H1 (cell line): Measurements from ENCODE around the gene C19orf73. TPM values are rescaled to one million over a fixed set of nuclear protein-coding genes. Genes with fewer than 3 reads are reported as not detected.

Experiments used
- CTCF ChIA-PET: fragments of 300-600 bp; sonication (Branson Sonifier 250); formaldehyde crosslinking; loops from one replicate; lab custom pipeline; 2021; ENCODE audit not compliant: partially characterized antibody; lab: Charles Lee
- POLR2A ChIA-PET: fragments of 300-600 bp; sonication (Branson Sonifier 250); formaldehyde crosslinking; loops from one replicate; lab custom pipeline; 2021; ENCODE audit warnings: inconsistent platforms; ENCODE audit not compliant: partially characterized antibody; lab: Charles Lee
- DNase-seq, 2 experiments: peaks; one replicate each; pipeline versions ENCODE4 v3.0.0 to v3.0.0-alpha.2; 2010 to 2022; ENCODE audit warnings: low spot score in 2 of 2, low read depth in 1 of 2, mixed read lengths in 1 of 2
- FAIRE-seq: peaks from 2 replicates; lab custom pipeline; 2011; peaks lifted over from hg19 to GRCh38; lab: Jason Lieb, UNC
- H2AFZ ChIP-seq: 2 replicates; pipeline ENCODE4 v1.8.1; 2012; ENCODE audit warnings: low read length, inconsistent platforms
- H2AK5ac ChIP-seq: 2 replicates; pipeline ENCODE4 v1.6.1; 2013; ENCODE audit warnings: low read depth, low read length
- H2BK120ac ChIP-seq: replicated peaks from 2 replicates; pipeline ENCODE3; 2013; ENCODE audit warnings: low read depth, low read length, inconsistent platforms
- H2BK12ac ChIP-seq: 2 replicates; pipeline ENCODE4 v1.6.1; 2013; ENCODE audit warnings: low read depth, low read length
- H2BK15ac ChIP-seq: 2 replicates; pipeline ENCODE4 v1.6.1; 2013; ENCODE audit warnings: low read length
- H2BK20ac ChIP-seq: 2 replicates; pipeline ENCODE4 v1.6.1; 2013; ENCODE audit warnings: low read length
- H2BK5ac ChIP-seq: 2 replicates; pipeline ENCODE4 v1.6.1; 2013; ENCODE audit warnings: low read depth, low read length
- H3K14ac ChIP-seq: 2 replicates; pipeline ENCODE4 v1.6.1; 2013; ENCODE audit warnings: inconsistent platforms; ENCODE audit not compliant: insufficient read length
- H3K18ac ChIP-seq: 2 replicates; pipeline ENCODE4 v1.6.1; 2013; ENCODE audit warnings: low read length; ENCODE audit errors: extremely low read depth
- H3K23ac ChIP-seq: 2 replicates; pipeline ENCODE4 v1.6.1; 2013; ENCODE audit warnings: inconsistent platforms; ENCODE audit not compliant: insufficient read length
- H3K23me2 ChIP-seq: 2 replicates; pipeline ENCODE4 v1.6.1; 2013; ENCODE audit warnings: low read depth, low read length
- H3K27ac ChIP-seq: 2 replicates; pipeline ENCODE4 v1.6.1; 2011; ENCODE audit warnings: low read depth, low read length, inconsistent platforms
- H3K27me3 ChIP-seq, 4 experiments: replicated peaks in 1 of 4; 1 replicate in 1 of 4; 2 replicates in 3 of 4; pipeline versions ENCODE4 v1.6.1 to v1.8.1; 2011 to 2013; ENCODE audit warnings: low read length in 3 of 4, mild to moderate bottlenecking in 3 of 4, inconsistent platforms in 2 of 4, mixed read lengths in 2 of 4, moderate library complexity in 1 of 4; ENCODE audit not compliant: control insufficient read depth in 3 of 4, insufficient read depth in 3 of 4; ENCODE audit errors: extremely low read depth in 1 of 4
- H3K36me3 ChIP-seq, 4 experiments: 2 replicates each; pipeline versions ENCODE4 v1.6.1 to v1.8.1; 2011 to 2013; ENCODE audit warnings: mild to moderate bottlenecking in 4 of 4, low read length in 3 of 4, moderate library complexity in 2 of 4, control low read depth in 1 of 4, inconsistent platforms in 1 of 4; ENCODE audit not compliant: insufficient read depth in 4 of 4, control insufficient read depth in 2 of 4
- H3K4ac ChIP-seq: replicated peaks from 2 replicates; pipeline ENCODE3; 2013; ENCODE audit warnings: low read length, low read depth, mixed read lengths, inconsistent platforms; ENCODE audit not compliant: insufficient read length
- H3K4me1 ChIP-seq, 4 experiments: replicated peaks in 1 of 4; 1 replicate in 1 of 4; 2 replicates in 3 of 4; pipeline versions ENCODE4 v1.6.1 to v1.8.1; 2011 to 2013; ENCODE audit warnings: low read length in 3 of 4, inconsistent platforms in 2 of 4, mixed read lengths in 1 of 4; ENCODE audit not compliant: insufficient read depth in 4 of 4, control insufficient read depth in 3 of 4
- H3K4me2 ChIP-seq, 2 experiments: 2 replicates each; pipeline versions ENCODE4 v1.6.1 to v1.8.1; 2011 to 2013; ENCODE audit warnings: low read depth in 2 of 2, low read length in 2 of 2, control low read depth in 1 of 2, inconsistent platforms in 1 of 2, mild to moderate bottlenecking in 1 of 2; ENCODE audit not compliant: insufficient read depth in 1 of 2
- H3K4me3 ChIP-seq, 4 experiments: fragments of 200-600, 300-600 bp in 1 of 4; sonication (generic), shearing (Covaris generic), sonication (Bioruptor Twin) in 1 of 4; 2 replicates each; pipeline versions ENCODE4 v1.5.1 to v1.8.1; 2011 to 2016; ENCODE audit warnings: low read length in 4 of 4, low read depth in 3 of 4, control low read depth in 2 of 4, inconsistent platforms in 2 of 4, mild to moderate bottlenecking in 2 of 4, mixed read lengths in 1 of 4, moderate library complexity in 1 of 4; ENCODE audit not compliant: insufficient read depth in 2 of 4; ENCODE audit errors: extremely low read depth in 1 of 4
- H3K56ac ChIP-seq: replicated peaks from 2 replicates; pipeline ENCODE3; 2013; ENCODE audit warnings: low read depth, mild to moderate bottlenecking, mixed read lengths, low read length, inconsistent platforms; ENCODE audit not compliant: insufficient read length
- H3K79me1 ChIP-seq: 2 replicates; pipeline ENCODE4 v1.6.1; 2013; ENCODE audit warnings: low read depth, low read length, control low read depth
- H3K79me2 ChIP-seq, 2 experiments: 2 replicates each; pipeline versions ENCODE4 v1.6.1 to v1.8.1; 2012 to 2013; ENCODE audit warnings: low read length in 2 of 2, mild to moderate bottlenecking in 2 of 2, inconsistent platforms in 1 of 2; ENCODE audit not compliant: insufficient read depth in 2 of 2, control insufficient read depth in 1 of 2
- H3K9ac ChIP-seq, 4 experiments: replicated peaks in 1 of 4; 1 replicate in 1 of 4; 2 replicates in 3 of 4; pipeline versions ENCODE4 v1.6.1 to v1.8.1; 2011 to 2013; ENCODE audit warnings: low read depth in 3 of 4, low read length in 3 of 4, control low read depth in 2 of 4, mild to moderate bottlenecking in 2 of 4, moderate library complexity in 2 of 4, inconsistent platforms in 1 of 4; ENCODE audit errors: extremely low read depth in 1 of 4
- H3K9me3 ChIP-seq, 2 experiments: 2 replicates each; pipeline versions ENCODE4 v1.6.1 to v1.8.1; 2012 to 2013; ENCODE audit warnings: mild to moderate bottlenecking in 2 of 2, moderate library complexity in 2 of 2, control low read depth in 1 of 2, inconsistent platforms in 1 of 2, low read depth in 1 of 2, low read length in 1 of 2, mixed read lengths in 1 of 2; ENCODE audit not compliant: insufficient read depth in 2 of 2
- H4K20me1 ChIP-seq, 2 experiments: replicated peaks in 1 of 2; 2 replicates each; pipeline versions ENCODE3 to v1.8.1; 2011 to 2013; ENCODE audit warnings: inconsistent platforms in 2 of 2, low read length in 2 of 2, mild to moderate bottlenecking in 1 of 2; ENCODE audit not compliant: insufficient read depth in 2 of 2, control insufficient read depth in 1 of 2
- H4K5ac ChIP-seq: 2 replicates; pipeline ENCODE4 v1.6.1; 2013; ENCODE audit warnings: low read length, low read depth, mixed read lengths, inconsistent platforms; ENCODE audit not compliant: insufficient read length
- H4K8ac ChIP-seq: 2 replicates; pipeline ENCODE4 v1.8.0; 2013; ENCODE audit warnings: mild to moderate bottlenecking, moderate library complexity, low read length, inconsistent platforms; ENCODE audit not compliant: insufficient read depth; ENCODE audit errors: extremely low read depth
- H4K91ac ChIP-seq: replicated peaks from 2 replicates; pipeline ENCODE3; 2013; ENCODE audit warnings: low read length, mixed read lengths, inconsistent platforms; ENCODE audit not compliant: insufficient read length
- ASH2L ChIP-seq: fragments of 200-600, 300-600 bp; sonication (generic); IDR thresholded peaks from one replicate; pipeline ENCODE4 v1.7.1; 2017; ENCODE audit warnings: low read length
- CHD1 ChIP-seq: IDR thresholded peaks from 2 replicates; pipeline ENCODE4 v1.6.1; 2012; ENCODE audit warnings: low read depth, low read length, improper control_type of control experiment
- CREB1 ChIP-seq: IDR thresholded peaks from 2 replicates; pipeline ENCODE4 v1.6.1; 2012; ENCODE audit warnings: inconsistent platforms
- KDM4A ChIP-seq: IDR thresholded peaks from one replicate; pipeline ENCODE4 v1.7.1; 2012; ENCODE audit warnings: low read depth, mild to moderate bottlenecking, moderate library complexity, low read length, inconsistent platforms; ENCODE audit not compliant: severe bottlenecking
- PHF8 ChIP-seq: fragments of 200-600 bp; sonication (generic); conservative IDR thresholded peaks from 2 replicates; pipeline ENCODE4 v1.7.1; 2012; ENCODE audit warnings: low read depth, mild to moderate bottlenecking, inconsistent platforms, low read length, moderate library complexity
- POLR2A ChIP-seq, 2 experiments: IDR thresholded peaks; 1 replicate in 1 of 2; 2 replicates in 1 of 2; pipeline ENCODE4 v1.6.1; 2011; ENCODE audit warnings: low read depth in 2 of 2, low read length in 2 of 2, mild to moderate bottlenecking in 2 of 2; ENCODE audit errors: control extremely low read depth in 1 of 2
- POLR2AphosphoS5 ChIP-seq: IDR thresholded peaks from 2 replicates; pipeline ENCODE4 v1.6.1; 2011; ENCODE audit warnings: low read depth, low read length
- RNF2 ChIP-seq: fragments of 200-900, 300-1000 bp; sonication (generic); IDR thresholded peaks from 2 replicates; pipeline ENCODE4 v1.7.1; 2016; ENCODE audit warnings: borderline replicate concordance, low read depth, mild to moderate bottlenecking, antibody characterized with exemption, low read length; ENCODE audit not compliant: poor library complexity, severe bottlenecking; ENCODE audit errors: missing control alignments
- SP4 ChIP-seq: IDR thresholded peaks from 2 replicates; pipeline ENCODE4 v1.6.1; 2012; ENCODE audit warnings: low read length, inconsistent platforms
- TAF7 ChIP-seq: optimal IDR thresholded peaks from 2 replicates; pipeline ENCODE3; 2011; ENCODE audit warnings: low read depth, mild to moderate bottlenecking, inconsistent platforms, low read length, moderate library complexity, borderline replicate concordance
- TBP ChIP-seq: IDR thresholded peaks from 2 replicates; pipeline ENCODE4 v1.6.1; 2011; ENCODE audit warnings: low read depth, low read length, improper control_type of control experiment
- WGBS, 2 experiments: shearing (Covaris generic) in 1 of 2; methylation state at CpG; one replicate each; pipeline versions ENCODE4 v1.1.6 to v1.1.7; 2013 to 2015; ENCODE audit warnings: low lambda C conversion rate in 2 of 2, mixed read lengths in 2 of 2, inconsistent platforms in 1 of 2, low coverage in 1 of 2, missing lambda C conversion rate in 1 of 2; ENCODE audit not compliant: insufficient replicate concordance in 2 of 2, insufficient coverage in 1 of 2, insufficient read length in 1 of 2; ENCODE audit errors: extremely low coverage in 1 of 2, missing lambda C conversion rate in 1 of 2; 5-methylcytosine and 5-hydroxymethylcytosine counted together
- polyA plus RNA-seq, 7 experiments: library from polyadenylated mRNA; depleted of rRNA in 3 of 7; stranded (reverse) in 5 of 7; unstranded in 2 of 7; fragments of >200 nt in 5 of 7; fragments of 200-250 nt in 2 of 7; gene quantifications; 1 replicate in 5 of 7; 2 replicates in 1 of 7; 4 replicates in 1 of 7; pipeline versions ENCODE4 v1.2.1 to v1.2.3, GENCODE V29; 2011 to 2013; ENCODE audit warnings: missing spikeins in 2 of 7, mixed read lengths in 2 of 7
- total RNA-seq: library from RNA; stranded (reverse); fragmentation: NEBNext Ultra II Directional; extraction: Animal tissue kit (Norgen Biotek cat#: 25700); gene quantifications from 2 replicates; pipeline ENCODE4 v1.2.1, GENCODE V29; 2021

The C19orf73 gene
- total and polyA plus RNA-seq, 2 of the 8 experiments (the other 6 are each of a cell fraction or from before 2014, with no cell fraction given) = 2.5 to 4.6 TPM

DNA sequence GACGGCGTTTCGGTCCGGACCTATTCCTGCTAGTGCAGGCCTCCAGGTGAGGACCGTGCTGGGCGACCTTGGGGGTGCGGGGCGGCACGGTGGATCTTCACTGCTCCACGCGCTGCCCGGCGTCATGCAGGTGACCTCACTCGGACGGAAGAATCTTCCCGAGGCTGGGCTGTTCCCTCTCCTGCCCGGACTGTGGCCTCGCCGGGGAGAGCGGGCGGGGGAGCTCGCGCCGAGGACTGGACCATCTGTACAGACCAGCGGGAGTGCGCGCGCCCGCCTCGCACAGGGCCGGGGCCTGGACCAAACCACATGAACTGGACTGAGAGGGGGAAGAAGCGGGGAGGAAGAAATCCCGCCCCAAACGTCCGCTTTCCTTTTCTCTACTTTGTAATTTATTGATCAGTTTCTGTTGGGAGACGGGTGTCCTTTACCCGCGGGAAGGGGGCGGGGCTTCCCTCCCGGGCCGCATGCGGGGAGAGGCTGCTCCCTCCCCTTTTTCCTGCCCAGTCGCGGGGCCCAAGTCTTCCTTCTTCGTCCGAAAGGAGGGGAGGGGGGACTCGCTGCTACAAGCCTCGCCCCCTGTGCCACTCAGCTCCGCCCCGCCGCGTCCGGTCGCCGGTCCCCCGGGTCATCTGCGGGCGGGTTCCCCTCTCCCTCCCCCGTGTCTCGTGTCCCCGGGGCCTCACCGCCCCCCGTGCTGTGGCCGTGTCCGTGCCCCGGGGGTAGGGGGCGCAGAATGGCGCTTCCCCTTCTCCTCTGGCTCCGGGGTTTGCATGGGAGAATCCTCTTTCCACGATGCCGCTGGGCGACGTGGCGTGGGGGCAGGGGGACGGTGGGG is 31.4 kb upstream of the C19orf73 start:
- H3K56ac ChIP-seq = peak overlapping the region; percentile 65
- DNase-seq = peak in 1 of 2 experiments; percentile 91
- WGBS, 2 experiments = 0% methylated on average over 36 of the region's 75 CpGs; no CpG with 5 or more reads in 1 of the 2 experiments
- H2BK20ac ChIP-seq = no peak overlapping the region
- peak overlapping the region; percentile 85 to 95 for H3K4me2 ChIP-seq
- H3K4me3 ChIP-seq = peak overlapping the region; percentile 69 to 97 (median 90)
- H2AFZ ChIP-seq = no peak overlapping the region
- peak overlapping the region; percentile 87 for H2BK5ac ChIP-seq
- peak overlapping the region; percentile 65 for H3K27ac ChIP-seq
- no peak overlapping the region for H2BK15ac ChIP-seq
- no peaks in the 10 kb centered on the region for H3K79me2 ChIP-seq
- peak overlapping the region; percentile 28 for H4K5ac ChIP-seq
- FAIRE-seq = no peak
- no peak overlapping the region for H2AK5ac ChIP-seq
- peak overlapping the region; percentile 84 for H4K91ac ChIP-seq
- H3K4ac ChIP-seq = no peak overlapping the region
- no peak overlapping the region for H2BK120ac ChIP-seq
- no peaks in the 10 kb centered on the region for H3K36me3 ChIP-seq
- H3K9me3 ChIP-seq = no peaks in the 10 kb centered on the region
- peaks cover 0 to 2% of the 10 kb centered on the region in 2 experiments for H4K20me1 ChIP-seq
- CTCF ChIA-PET = interaction anchor here (0.6 to 3.3 kb wide), 10 partner anchors 15 to 76 kb away, joined by 3 to 16 read pairs (median 4); no protein-coding TSS in a partner anchor
- peaks cover 0 to 7% (median 3%) of the 10 kb centered on the region in 4 experiments; a peak in 3 of 7 replicates for H3K27me3 ChIP-seq
- 0 out of 2 replicates have a peak, but pooled peaks cover 2% of the 10 kb centered on the region for H3K79me1 ChIP-seq
- no peak overlapping the region for H3K23ac ChIP-seq
- peak overlapping the region in 3 of 4 experiments; percentile 50 to 72 (median 70); a peak in 5 of 7 replicates for H3K9ac ChIP-seq
- peak overlapping the region; percentile 92 for H3K18ac ChIP-seq
- POLR2A ChIA-PET = interaction anchor here (0.6 to 5.6 kb wide), 27 partner anchors 9 to 442 kb away, joined by 3 to 30 read pairs (median 4); partner anchors contain the start of genes LIN7B, PPFIA3 and TRPM4
- 0 out of 2 replicates have a peak overlapping the region, but pooled peaks have one; percentile 43 for H2BK12ac ChIP-seq
- no peak overlapping the region; the same call in 1 of the 2 replicates for H4K8ac ChIP-seq
- H3K23me2 ChIP-seq = peaks cover 27% of the 10 kb centered on the region
- peaks cover 0 to 23% (median 13%) of the 10 kb centered on the region in 4 experiments; a peak in 6 of 7 replicates for H3K4me1 ChIP-seq
- no peak overlapping the region for H3K14ac ChIP-seq
- TF ChIP-seq RNF2 = no peak
- TF ChIP-seq POLR2A (IDR thresholded peaks at IDR 0.05; ENCODE audit: control extremely low read depth in 1 of 2, low read depth in 2 of 2, low read length in 2 of 2) = peak in 1 of 2 experiments; percentile 50; a peak in 2 of 3 replicates
- TF ChIP-seq TAF7 = no peak
- TF ChIP-seq PHF8 = 0 out of 2 replicates have a peak, but pooled peaks have one; percentile 29
- peak; percentile 80 for TF ChIP-seq KDM4A
- no peak for TF ChIP-seq CREB1
- peak; percentile 93 for TF ChIP-seq CHD1
- no peak for TF ChIP-seq TBP
- no peak; the same call in 1 of the 2 replicates for TF ChIP-seq POLR2AphosphoS5
- no peak for TF ChIP-seq ASH2L
- no peak for TF ChIP-seq SP4
